HG03354 (cell line): ENCODE results near the gene MTCL1.

Experiments used
- ATAC-seq: cut with Tn5 transposase; IDR thresholded peaks from one replicate; pipeline ENCODE4 v1.9.1; 2021; ENCODE audit warnings: mild to moderate bottlenecking; ENCODE audit not compliant: unreplicated experiment, poor library complexity, severe bottlenecking

The MTCL1 gene

DNA sequence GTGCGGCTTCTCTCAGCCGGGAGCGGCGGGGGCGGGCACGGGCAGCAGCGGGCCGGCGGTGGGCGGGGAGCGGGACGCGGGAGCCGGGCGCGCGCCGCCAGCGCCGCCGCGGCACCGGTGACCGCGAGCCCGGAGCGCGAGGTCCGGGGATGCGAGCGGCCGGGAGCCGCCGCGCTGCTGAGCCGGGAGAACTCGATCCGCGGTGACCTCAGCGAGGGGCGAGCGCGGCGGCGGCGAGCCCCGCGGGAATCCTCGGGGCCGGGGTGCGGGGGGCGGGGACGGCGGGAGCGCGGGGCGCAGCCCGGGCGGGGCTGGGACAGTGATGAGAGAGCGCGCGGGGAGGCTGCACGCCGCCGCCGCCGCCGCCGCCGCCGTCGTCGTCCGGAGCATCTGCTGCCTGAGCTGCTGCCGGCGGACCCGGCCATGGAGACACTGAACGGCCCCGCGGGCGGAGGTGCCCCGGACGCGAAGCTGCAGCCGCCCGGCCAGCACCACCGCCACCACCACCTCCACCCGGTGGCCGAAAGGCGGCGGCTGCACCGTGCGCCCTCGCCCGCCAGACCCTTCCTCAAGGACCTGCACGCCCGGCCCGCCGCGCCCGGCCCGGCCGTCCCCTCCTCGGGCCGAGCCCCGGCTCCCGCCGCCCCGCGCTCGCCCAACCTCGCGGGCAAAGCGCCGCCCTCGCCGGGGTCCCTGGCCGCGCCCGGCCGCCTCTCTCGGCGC is at the start of gene MTCL1:
Gene MTCL1 (plus strand): TSS at position 319 of the 723 bp plus-strand sequence. CDS start 105 bp downstream, at position 424.
- peak; percentile 65 for ATAC-seq

DNA sequence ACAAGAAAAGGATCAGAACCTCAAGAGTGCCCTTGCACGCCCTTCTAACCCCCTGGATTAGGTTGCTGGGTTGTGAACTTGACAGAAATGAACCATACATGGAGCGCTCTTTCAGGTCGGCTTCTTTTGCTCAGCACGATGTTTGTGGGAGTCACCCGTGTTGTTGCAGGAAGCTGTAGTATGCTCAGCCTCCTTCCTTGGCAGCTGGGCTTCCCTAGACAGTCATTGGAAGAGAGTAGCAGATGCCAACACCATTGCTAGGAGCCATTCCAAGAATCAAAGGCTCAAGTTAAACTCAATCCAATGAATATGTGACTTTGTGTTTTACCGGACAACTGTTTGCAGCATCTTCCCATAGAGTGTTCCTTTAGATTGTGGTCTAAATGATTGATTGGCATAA is 49.1 kb upstream of the MTCL1 start:
- ATAC-seq: no peak

DNA sequence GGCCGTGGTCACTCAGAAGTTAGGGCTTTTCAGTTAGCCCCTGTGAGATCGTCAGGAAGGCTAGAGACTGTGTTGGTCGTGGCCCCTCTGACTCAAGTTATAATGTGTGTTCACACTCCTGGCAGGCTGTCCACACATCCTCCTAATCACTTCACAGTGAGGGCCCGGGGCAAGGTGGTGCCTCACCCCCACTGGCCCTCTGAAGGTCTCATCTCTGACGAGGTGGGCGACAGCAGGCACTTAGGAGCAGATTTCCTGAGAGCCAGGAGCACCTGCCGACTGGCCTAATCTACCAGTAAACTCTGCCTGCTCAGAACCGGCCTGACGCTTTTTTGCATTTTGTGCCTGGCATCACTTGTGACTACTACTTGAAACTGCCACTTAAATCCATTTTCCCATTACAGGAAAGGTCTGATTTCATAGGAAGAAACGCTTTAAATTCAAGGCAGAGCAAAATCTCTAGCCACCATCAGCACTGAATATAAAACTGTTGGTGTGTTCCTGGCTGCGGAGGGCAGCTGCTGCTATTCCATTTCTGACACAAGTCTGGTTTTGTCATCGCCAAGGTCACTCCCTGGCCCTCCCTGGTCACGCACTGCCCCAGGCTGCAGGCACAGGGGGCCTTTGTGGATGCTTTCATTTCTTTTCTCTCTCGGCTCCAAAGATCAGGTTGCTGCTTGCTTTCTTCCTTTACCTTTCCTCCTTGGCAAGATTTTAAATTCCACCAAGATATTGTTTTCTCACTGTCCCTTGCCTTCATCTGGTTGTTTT is 48.1 kb upstream of the MTCL1 start:
- ATAC-seq: no peak

DNA sequence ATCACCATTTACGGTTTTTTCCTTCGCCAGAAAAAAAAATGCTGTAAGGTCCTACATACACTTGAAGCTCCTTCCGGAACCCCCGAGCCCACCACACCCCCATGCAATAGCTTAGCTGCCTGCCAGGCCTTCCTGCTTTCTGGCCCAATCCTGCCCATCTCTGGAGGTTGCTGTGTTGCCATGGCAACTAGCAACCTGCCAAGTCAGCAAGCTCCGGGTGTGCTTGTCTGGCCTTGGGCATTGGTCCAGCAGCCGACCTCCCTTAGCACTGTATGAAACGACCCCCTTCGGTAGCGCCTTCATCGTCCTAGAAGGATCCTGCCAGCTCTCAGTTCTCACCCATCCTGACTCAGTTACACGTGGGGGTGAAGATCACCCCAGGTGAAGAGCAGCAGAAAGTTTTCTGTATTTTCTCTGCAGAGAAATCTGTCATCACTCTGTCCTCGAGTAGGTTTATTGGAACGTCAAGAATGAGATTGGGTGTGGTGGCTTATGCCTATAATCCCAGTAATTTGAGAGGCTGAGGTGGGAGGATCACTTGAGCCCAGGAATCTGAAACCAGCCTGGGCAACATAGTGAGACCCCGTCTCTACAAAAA is 47.4 kb upstream of the MTCL1 start:
- ATAC-seq: no peak

DNA sequence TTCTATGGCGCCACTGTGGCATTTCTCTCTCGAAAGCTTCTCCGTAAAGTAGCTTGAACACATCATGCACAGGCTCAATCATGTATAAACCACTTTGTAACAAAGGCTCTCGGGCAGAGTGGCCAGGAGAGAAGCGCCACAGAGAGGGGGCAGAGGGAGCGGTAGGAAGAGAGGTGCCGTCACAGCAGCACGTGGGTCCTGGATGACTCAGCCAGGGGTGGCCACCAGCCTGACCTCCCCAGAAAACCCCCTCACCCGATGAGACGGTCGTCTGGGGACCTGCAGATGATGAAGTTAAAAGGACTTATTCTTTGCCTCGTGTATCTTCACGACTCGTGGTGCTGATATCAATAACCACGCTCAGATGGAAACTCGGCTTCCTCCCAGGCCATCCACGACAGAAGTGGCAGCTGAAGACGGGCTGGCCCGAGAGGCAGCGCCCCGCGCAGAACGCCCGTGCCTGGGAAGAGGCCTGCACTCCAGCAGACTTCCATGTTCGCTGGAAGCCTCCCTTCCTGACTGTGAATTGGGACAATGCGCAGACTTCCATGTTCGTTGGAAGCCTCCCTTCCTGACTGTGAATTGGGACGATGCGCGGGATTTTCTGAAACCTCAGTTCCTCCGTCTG is 46.4 kb upstream of the MTCL1 start:
- no peak for ATAC-seq

DNA sequence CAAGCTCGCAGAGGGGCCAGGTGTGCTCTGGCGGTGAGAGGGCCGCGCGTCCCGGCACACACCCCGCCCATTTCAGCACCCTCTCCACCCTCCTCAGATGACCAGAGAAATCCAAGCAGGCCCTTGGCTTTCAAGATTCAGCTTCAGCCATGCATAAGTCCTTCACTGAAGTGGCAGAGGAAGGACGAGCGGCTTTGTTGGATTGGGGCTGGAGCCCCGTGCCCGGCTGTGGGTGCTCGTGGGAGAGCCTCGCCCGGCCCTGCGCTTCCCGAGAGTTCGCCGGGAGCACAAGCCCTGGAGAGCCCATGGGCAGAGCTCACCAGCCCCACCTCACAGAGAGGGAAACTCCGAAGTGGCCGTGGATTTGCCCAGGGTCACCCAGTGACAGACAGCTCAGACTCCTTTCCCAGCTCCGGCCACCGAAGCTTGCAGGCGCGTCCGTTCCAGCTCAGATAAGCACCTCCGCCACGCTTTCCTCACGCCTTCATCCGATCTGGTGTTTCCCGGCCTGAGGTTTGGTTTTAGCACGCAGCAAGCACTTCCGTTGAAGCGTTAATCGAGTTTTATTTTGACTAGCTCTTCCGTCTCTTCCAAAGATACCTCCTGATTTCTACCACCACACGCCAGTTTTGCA is 45.6 kb upstream of the MTCL1 start:
- ATAC-seq: no peak

DNA sequence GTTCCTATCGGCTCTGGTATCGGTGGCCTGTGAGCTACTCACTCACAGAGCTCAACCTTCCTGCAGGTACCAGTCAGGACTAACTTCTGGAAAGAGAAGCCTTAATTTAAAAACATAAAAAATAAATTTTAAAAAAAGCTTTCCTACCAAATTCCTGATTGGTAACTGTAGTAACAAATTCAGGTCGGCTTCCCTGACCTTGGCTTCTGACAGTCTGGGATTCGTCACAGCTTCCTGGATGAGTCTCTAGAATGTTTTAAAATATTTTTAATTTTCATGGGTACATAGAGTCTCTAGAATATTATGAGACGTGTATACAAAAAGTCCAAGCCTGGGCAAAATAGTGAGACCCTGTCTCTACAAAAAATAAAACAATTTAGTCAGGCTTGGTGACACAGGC is 45.0 kb upstream of the MTCL1 start:
- no peak for ATAC-seq

DNA sequence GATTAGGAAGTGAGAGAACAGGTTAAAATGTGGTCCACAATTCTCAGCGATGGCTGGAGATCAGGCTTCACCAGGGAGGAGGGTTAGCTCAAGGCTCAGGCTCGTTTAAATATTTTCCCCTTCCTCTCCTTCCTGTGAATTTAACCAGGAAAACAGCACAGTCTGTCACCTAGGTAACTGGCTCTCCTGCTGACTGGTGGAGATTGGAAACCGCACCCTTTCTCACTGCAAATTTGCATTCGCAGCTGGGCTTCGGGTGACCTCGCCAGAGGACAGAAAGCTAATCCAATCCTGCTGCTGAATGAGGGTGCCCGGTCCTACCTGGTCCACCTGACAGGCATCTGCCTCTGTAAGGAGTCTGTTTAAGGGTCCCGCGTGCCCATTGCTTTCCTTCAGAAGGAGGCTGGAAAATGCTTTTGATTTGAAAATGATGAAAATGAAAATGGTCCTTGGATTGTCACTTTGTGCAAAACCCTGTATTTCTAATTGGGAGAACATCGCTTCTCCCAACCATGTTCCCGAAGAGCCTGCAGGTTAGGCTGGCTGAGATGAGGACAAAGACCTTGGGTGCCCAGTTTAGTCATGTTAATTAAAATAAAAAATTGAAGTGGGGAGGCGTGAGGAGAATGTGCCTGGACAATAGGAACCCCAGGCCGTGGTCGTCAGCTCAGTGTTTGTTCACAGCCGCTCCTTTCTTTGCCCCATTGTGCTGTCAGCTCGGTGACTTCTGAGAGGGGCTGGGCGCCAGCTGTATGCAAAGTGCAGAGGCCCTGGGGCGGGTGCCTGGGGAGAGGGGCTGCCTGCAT is 43.4 kb upstream of the MTCL1 start:
- ATAC-seq: no peak

DNA sequence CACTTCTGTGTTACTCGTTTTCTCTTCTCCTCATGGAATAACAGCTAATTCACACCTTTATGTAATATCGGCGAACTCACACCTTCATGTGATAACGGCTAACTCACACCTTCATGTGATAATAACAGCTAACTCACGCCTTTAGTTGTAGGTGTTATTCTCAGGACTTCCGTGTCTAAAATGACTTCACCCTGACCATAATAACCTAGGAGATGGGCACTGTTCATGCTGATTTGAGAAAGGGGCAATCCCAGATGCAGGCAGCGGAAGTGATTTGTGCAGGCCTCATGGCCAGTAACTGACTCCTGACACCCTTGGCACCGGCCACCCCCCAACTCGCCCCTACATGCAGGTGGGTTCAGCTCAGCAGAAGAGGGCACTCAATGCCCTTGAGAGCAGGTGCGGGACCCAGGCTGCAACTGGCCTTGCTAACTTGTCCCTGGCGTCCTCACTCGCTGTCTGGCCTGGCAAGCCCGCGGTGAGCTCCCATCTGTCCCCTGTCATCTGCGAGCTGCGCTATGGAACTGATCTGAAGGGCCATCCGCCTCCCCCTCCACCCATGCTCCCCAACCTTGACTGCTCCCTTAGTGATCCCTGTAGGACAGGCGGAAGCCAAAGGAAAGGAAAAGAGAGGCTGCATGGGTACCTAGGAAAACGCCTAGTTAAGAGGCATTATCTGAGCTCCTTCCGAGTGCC is 42.6 kb upstream of the MTCL1 start:
- ATAC-seq: no peak

DNA sequence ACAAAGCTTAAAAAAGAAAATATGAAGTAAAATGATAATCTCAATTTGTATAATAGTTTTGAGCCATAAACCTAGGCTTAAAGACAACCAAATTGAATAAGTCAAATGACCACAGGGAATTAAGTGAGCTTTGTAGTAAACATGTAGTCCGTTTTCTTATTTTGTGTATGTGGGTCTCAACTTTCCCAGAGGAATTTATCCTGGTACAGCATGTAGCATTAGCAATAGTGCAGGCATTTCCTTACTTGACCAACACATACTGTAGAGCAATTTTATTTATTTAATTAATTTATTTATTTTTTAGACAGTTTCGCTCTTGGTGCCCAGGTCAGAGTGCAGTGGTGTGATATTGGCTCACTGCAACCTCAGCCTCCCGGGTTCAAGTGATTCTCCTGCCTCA is 37.5 kb upstream of the MTCL1 start:
- ATAC-seq: no peak

DNA sequence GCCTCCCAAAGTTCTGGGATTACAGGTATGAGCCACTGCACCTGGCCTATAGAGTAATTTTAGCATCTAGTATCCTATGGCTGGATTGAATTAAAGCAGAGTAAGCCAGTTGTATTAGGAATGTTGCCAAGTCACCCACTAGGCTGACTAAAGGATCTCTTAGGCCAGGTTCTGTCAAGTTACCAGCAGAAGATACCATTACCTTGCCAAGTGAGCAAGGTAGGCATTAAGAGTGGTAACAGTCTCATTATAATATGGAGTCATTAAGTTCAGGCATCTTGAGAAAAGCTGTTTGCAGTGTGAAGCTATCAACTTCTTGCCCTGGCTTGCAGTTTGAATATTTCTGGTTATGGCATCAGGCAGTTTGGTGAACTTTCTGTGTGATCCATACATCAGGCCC is 37.0 kb upstream of the MTCL1 start:
- ATAC-seq: no peak

DNA sequence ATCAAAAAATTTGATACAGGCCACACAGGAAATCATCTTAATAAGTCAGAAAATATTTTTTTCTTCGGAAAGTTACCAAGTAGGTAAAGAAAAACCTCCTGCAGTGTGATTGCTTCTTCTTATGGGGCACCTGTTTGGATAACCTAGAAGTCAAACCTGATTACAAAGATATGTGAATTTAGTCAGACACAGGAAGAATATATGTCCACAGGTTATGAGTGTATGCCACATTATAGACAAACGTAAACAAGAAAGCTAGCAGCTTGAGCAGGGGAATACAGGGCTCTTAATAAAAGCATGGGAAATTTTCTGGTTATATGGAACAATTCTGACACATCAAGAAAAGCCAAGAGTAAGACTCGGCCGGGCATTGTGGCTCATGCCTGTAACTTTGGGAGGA is 35.8 kb upstream of the MTCL1 start:
- no peak for ATAC-seq

DNA sequence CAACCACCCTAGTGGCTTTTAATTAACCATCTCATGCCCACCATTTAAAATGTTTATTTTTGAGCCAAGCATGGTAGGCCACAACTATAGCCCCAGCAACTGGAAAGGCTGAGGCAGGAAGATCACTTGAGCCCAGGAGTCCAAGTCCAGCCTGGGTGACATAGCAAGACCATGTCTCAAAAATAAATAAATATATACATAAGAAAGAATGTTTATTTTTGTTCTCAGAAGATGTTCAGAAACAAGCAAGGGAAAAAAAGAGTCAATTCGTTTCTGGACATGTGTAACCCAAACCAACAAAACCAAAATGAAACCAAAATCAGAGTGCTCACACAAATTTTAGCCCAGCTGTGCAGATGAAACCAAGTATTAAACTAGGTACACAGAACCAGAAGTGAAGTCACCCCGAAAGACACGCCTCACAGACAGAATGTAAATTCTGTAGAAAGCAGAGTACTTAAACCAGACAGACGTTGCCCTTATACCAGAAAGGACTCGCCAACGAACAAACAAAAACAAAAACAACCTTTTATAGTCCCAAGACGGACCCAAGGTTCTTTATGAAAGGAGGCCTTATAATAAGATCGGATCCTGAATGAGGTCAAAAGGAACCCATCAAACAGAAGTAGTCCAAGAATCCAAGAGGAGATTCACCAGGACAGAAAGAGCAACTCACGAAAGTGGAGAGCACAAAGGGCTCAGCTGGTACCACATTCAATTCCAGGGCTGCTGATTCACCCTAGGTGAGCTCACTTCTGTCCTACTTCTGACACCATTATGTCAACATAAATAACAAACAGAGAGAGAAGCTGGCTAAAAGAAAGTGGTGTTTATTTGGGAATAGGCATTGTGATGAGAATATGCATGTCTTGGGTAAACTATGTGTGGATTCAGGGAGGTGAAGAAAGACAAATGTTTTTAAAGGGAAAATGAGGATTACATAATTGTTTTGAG is 31.8 kb upstream of the MTCL1 start:
- ATAC-seq: peak; percentile 95

DNA sequence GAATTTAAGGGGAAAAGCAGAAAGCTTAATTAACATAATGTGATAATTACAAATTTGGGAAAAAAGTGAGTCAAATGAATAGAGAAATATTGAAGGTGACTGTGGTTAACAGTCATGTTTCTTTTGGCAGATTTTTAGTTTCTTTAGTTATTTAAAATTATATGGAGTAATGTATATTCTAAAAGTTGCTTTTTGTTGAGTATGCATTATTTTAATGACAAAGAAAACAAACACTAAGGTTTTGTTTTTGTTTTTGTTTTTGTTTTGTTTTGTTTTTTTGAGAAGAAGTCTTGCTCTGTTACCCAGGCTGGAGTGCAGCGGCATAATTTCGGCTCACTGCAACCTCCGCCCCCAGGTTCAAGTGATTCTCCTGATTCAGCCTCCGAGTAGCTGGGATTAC is 30.3 kb upstream of the MTCL1 start:
- ATAC-seq: no peak

DNA sequence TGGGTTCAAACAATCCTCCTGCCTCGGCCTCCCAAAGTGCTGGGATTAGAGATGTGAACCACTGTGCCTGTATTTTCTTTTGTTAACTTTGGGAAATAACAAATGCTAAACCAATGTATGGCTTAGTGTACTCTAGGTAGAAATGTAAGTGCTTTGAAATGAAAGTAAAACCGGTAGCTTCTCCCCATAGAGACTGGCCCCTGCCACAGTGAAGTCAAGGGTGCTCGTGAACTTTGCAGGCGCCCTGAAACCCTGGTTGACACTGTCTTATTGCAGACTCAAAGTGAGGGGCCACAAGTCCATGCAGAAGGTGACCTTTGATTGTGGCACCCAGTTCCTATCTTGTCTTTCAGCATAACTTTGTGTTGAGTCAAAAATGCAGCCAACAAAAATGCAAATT is 24.2 kb upstream of the MTCL1 start:
- no peak for ATAC-seq

DNA sequence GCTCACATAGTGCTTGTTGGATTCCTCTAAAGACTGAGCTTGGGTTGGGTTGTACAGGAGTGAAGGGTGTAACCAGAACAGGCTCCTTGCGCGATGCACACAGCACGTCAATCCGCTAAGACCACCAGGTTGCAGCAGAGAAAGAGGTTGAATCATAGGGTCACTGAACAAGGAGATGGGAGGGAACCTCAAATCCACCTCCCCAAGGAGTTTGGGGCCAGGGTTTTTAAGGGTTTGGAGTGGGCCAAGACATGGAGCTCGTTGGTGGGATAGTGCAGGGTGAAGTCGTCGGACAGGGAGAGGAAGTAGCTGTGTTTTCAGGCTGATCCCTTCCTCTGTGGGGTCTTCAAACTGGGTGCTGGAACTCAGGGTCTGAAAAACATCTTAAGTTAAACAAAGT is 20.8 kb upstream of the MTCL1 start:
- no peak for ATAC-seq

DNA sequence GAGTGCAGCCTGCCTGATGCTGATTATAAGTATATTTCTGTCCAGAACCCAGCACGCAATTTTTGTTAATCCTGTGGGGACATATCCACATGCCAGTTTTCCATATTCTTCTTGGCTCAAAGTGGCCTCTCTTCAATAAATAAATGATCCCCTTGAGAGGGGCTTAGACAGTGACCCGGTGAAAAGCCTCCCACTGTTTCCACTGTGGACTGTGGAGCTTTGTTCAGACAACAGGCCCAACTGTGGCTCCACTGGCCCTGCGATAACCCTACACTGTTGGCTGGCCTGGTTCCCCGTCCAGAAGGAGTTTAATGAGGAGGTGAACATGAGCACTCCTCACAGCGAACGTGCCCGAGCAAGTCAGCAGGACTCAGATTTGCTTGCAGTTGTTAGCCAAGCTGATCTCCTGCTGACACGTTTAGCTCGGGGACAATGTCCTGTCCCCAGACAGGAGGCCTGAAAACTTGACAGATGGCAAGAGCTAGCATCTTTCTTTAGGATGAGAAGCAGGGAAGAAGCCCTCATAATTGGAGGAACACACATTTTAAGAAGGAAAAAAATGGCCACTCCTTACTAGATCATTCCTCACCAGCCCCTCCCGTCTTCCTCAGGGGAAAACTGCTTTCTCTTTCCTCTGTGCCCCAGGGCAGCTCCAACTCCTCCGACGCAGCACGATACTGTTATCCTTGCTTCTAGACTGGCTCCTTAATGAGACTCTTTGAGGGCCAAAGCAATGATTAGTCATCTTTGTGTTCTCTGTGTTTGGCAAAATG is 20.0 kb upstream of the MTCL1 start:
- ATAC-seq: no peak
